Hematopoietic multipotent progenitor cell treated with erythropoietin and hydrocortisone succinate and interleukin-3 and kit ligand, for 6 days (in vitro differentiated cells): Measurements from ENCODE around the gene SMARCA5.

Experiments
- DNase-seq: peaks from one replicate; pipeline ENCODE4 v3.0.0-alpha.2; 2015

The SMARCA5 gene

GRCh38 chr4:143539670-143540023 lies 26.1 kb downstream of the SMARCA5 start:
- no peak for DNase-seq

DNA sequence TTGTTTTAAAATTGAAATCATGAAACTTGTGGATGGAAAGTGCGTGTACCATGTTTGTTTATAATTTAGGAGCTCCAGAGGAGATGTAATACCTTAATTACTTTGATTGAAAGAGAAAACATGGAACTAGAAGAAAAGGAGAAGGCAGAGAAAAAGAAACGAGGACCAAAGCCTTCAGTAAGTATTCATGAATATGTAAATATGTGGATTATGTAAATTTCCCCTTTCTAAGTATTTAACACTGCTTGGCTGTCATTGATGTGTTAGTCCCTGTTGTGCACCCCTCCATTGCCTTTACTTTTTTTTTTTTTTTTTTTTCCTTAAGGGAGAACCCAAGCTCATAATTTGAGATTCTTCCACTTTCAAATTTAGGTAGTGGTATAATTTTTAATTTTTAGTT lies 36.4 kb downstream of the SMARCA5 start:
- no peak for DNase-seq

DNA sequence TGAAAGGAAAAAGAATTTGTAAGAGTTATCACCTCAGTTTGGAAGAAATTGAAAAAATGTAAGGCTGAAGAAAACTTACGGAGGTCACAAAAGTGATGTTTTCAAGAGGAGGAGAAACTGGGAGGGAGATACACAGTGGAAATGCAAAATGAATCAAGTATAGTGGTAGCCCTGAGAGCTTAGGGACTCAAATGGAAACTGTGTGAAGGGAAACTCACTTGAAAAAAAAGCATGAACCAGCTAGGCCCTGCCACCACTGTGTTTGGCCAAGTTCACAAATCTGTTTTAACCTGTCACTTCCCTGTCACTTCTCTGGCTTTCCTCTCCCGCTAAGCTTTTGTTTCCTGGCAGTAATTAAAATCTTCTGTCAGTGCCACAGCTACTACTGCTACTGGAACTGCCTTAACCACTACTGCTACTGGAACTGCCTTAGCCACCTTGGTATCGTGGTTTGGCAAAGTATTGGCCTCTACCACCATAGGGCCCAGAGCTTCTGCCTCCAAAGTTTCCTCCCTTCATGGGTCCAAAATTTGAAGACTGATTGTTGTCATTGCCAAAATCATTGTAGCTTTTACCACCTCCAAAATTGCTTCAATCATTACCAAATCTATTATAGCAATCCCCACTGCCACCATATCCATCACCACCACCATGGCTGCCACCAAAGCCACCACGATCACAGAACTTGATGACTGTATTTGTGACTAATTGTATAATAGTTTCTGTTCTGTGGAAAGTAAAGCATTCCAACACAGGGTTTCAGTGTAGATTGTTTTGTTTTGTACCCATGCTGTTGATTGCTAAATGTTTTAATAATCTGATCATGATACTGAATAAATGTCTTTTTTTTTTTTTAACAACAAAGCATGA lies 41.5 kb downstream of the SMARCA5 start:
- no peak for DNase-seq

DNA sequence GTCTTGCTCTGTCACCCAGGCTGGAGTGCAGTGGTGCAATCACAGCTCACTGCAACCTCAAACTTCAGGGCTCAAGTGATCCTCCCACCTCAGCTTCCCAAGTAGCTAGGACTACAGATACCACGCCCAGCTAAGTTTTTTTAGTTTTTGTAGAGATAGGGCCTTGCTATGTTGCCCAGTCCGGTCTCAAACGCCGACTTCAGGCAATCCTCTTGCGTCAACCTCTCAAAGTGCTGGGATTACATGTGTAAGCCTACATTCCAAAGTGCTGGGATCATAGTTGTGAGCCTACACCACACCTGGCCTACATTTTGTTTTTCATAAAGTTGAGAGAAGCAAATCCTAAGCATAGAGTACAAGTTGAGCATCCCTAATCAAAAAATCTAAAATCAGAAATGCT lies 42.2 kb downstream of the SMARCA5 start:
- no peak for DNase-seq

GRCh38 chr4:143558286-143558685 lies 44.8 kb downstream of the SMARCA5 start:
- DNase-seq = no peak

DNA sequence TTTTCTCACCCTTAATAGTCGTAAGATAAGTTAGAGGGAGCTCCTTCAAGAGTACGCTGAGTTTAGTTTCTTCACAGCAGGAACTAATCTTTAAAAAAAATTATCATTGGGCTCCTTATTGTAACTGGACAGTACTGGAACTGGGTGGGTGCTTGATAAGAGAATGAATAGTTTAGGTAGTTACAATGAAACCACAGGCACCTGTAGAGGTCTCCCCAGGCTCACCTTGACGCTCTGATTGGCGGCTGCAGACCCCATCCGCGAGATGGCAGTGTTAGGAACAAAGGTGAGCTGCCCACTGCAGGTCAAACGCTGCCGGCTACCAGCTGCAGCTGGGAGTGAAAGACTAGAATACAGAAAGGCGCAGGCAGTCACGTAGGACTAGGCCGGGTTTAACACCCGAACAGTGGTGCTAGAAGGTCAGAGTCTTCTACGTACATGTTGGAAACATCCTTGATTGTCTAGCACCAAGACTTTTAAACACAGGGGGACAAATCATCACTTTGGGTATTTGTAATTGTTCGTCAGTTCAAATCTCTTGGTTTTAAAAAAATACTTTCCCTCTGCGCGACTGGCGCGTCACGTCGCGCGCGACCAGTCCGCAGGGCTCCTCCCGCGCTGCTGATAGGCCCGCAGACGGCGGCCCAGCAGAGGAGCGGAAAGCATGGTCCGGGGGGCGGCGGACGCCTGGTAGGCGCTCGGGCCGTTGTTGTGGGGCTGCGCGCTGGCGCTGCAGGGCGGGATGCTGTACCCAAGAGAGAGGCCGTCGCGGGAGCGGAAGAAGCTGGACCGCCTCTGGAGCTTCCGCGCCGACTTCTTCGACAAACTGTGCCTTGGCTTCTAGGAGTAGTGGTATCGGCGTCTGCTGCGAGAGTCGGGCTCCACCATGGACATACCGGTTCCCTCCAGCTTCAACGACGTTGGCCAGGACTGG lies 45.6 kb downstream of the SMARCA5 start:
- peak; percentile 88 for DNase-seq

DNA sequence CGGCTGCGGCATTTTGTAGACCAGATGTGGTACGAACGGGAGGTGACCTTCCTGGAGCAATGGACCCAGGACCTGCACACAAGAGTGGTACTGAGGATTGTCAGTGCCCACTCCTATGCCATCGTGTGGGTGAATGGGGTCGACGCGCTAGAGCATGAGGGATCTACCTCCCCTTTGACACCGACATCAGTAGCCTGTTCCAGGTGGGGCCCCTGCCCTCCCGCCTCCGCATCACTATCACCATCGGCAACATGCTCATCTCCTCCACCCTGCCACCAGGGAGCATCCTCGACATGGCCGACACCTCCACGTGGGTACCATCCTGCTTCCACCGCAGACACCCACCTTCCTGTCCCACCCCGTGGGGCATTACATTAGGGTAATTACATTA lies 46.2 kb downstream of the SMARCA5 start:
- peak; percentile 10 for DNase-seq

GRCh38 chr4:143564472-143564871 lies 51.0 kb downstream of the SMARCA5 start:
- DNase-seq = no peak

DNA sequence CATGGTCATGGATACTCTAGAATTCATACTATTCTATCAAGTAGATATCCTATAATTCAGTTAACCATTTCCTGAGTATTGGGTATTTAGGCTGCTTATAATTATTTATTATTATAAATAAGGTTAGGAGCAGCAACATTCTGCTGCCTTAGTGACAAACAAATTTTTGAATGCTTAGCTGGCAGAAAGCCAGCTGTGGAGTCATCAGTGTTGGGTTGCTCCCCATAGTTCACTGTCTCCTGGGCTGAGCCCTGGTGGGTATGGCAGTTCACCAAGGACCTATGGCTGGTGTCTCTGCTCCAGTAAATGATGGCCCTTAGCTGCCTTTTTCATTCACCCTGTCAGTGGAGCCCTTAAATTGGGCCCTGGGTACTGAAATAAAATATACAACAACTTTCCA lies 61.8 kb downstream of the SMARCA5 start:
- DNase-seq = peak; percentile 50

GRCh38 chr4:143581331-143581946 lies 67.9 kb downstream of the SMARCA5 start:
- no peak for DNase-seq

GRCh38 chr4:143585548-143585947 lies 72.0 kb downstream of the SMARCA5 start:
- DNase-seq = no peak

GRCh38 chr4:143586080-143586479 lies 72.6 kb downstream of the SMARCA5 start:
- no peak for DNase-seq

DNA sequence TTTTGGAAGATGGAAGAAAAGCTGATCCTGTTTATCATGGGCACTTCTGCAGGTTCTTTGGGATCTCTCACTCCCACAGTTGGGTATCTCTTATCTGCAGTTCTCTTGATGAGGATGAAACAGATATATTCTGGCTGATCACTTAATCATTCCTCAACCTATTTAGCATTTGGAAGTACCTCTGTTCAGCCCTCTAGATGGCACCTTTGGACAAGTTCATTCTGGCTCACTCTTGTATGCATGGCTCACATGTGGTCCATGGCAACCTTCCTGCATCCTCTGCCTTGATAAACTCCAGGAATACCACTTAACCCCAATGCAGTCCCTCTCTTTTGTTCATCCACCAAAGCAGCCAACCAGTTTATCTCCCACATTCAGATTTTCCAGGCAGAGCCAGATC lies 74.2 kb downstream of the SMARCA5 start:
- DNase-seq = peak; percentile 49

- no peak for DNase-seq
These were observed 83.8 kb downstream of the SMARCA5 start for GRCh38 chr4:143597276-143597675.

- DNase-seq = no peak
These were observed 85.3 kb downstream of the SMARCA5 start for GRCh38 chr4:143598816-143599215.

DNA sequence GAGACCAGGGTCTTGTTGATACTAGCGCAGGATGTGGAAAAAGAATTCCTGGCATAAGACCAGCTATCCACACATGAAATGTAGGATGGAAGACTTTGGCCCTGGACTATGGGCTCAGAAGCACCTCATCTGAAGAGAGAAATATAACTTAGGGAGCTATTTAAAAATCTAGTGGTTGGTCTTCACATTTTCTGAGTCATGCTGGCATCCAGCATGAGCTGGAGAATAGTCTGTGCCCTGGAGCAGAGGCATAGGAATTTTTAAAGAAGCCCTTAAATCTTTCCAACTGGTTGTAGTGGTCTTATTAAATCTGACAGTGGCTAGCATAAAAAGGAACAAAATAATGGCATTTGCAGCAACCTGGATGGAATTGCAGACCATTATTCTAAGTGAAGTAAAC lies 86.3 kb downstream of the SMARCA5 start:
- DNase-seq = no peak

- DNase-seq = no peak
These were observed 93.0 kb downstream of the SMARCA5 start for GRCh38 chr4:143606480-143606879.
